HG02943 (cell line): Measurements from ENCODE around the gene SIM2.

ENCODE experiments used
- ATAC-seq: cut with Tn5 transposase; IDR thresholded peaks from one replicate; pipeline ENCODE4 v1.9.1; 2021; ENCODE audit warnings: mild to moderate bottlenecking, low read depth, moderate library complexity; ENCODE audit not compliant: unreplicated experiment

The SIM2 gene

GRCh38 chr21:36757196-36757595 lies 58.3 kb downstream of the SIM2 start:
- no peak for ATAC-seq

- no peak for ATAC-seq
Measured at GRCh38 chr21:36759348-36760083, 60.6 kb downstream of the SIM2 start.

- no peak for ATAC-seq
Measured at GRCh38 chr21:36761685-36762084, 62.8 kb downstream of the SIM2 start.

GRCh38 chr21:36762642-36763041 lies 63.7 kb downstream of the SIM2 start:
- no peak for ATAC-seq

GRCh38 chr21:36763305-36763704 lies 64.4 kb downstream of the SIM2 start:
- no peak for ATAC-seq

GRCh38 chr21:36765229-36765628 lies 66.3 kb downstream of the SIM2 start:
- ATAC-seq, result no peak

- no peak for ATAC-seq
Measured at GRCh38 chr21:36766511-36766910, 67.6 kb downstream of the SIM2 start.

- ATAC-seq, result no peak
Measured at GRCh38 chr21:36767096-36767495, 68.2 kb downstream of the SIM2 start.

- no peak for ATAC-seq
Measured at GRCh38 chr21:36768496-36768895, 69.6 kb downstream of the SIM2 start.

- no peak for ATAC-seq
Measured at GRCh38 chr21:36769051-36769839, 70.3 kb downstream of the SIM2 start.

GRCh38 chr21:36773117-36773516 lies 74.2 kb downstream of the SIM2 start:
- ATAC-seq, result no peak

- no peak for ATAC-seq
Measured at GRCh38 chr21:36773995-36774394, 75.1 kb downstream of the SIM2 start.

GRCh38 chr21:36776981-36777617 lies 78.2 kb downstream of the SIM2 start:
- ATAC-seq, result no peak

- no peak for ATAC-seq
Measured at GRCh38 chr21:36780861-36781260, 81.9 kb downstream of the SIM2 start.

- ATAC-seq, result no peak
Measured at GRCh38 chr21:36783612-36784374, 84.9 kb downstream of the SIM2 start.

- no peak for ATAC-seq
Measured at GRCh38 chr21:36784947-36785346, 86.0 kb downstream of the SIM2 start.

GRCh38 chr21:36785615-36786014 lies 86.7 kb downstream of the SIM2 start:
- ATAC-seq, result no peak

GRCh38 chr21:36786186-36786585 lies 87.3 kb downstream of the SIM2 start:
- ATAC-seq, result no peak

- no peak for ATAC-seq
Measured at GRCh38 chr21:36788120-36788638, 89.3 kb downstream of the SIM2 start.

- ATAC-seq, result no peak
Measured at GRCh38 chr21:36790616-36791015, 91.7 kb downstream of the SIM2 start.
